ENCODE measurements around the gene RAD54L.

Gene RAD54L

DNA sequence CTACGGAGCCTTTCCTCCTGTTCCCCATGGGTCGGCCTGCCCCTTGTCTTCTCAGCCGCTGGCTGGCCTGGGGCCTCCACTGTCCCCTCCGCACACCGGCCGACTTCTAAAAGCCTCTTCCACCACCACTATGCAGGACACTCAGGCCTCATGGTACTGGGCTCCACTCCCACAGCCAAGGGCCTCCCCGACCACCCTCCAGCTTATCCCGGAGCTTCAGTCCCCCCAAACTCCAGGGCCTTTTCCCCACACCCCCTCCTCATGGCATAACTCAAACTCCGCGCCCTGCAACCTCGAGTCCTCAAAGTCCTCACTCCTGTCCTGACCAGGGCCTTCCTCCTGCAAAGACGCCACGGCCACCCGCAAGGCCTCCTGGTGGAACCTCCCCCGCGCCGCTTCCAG lies 53.8 kb downstream of the RAD54L start:
- TF ChIP-seq POLR2A (IDR thresholded peaks at IDR 0.05; ENCODE audit: low read depth, low read length) (no peak), POU2F2 (IDR thresholded peaks at IDR 0.05; ENCODE audit: low read depth, low read length) (no peak), PAX5 (IDR thresholded peaks at IDR 0.05; ENCODE audit: insufficient read depth, low read length, severe bottlenecking) (no peak), POLR2AphosphoS5 (IDR thresholded peaks at IDR 0.05; ENCODE audit: low read depth, low read length) (no peak), TAF1 (IDR thresholded peaks at IDR 0.05; ENCODE audit: low read depth, low read length) (no peak), SPI1 (IDR thresholded peaks at IDR 0.05; ENCODE audit: low read depth, low read length) (no peak)
- DNase-seq (ENCODE audit: insufficient read length, low spot score), result no peak
- FAIRE-seq, result no peak

DNA sequence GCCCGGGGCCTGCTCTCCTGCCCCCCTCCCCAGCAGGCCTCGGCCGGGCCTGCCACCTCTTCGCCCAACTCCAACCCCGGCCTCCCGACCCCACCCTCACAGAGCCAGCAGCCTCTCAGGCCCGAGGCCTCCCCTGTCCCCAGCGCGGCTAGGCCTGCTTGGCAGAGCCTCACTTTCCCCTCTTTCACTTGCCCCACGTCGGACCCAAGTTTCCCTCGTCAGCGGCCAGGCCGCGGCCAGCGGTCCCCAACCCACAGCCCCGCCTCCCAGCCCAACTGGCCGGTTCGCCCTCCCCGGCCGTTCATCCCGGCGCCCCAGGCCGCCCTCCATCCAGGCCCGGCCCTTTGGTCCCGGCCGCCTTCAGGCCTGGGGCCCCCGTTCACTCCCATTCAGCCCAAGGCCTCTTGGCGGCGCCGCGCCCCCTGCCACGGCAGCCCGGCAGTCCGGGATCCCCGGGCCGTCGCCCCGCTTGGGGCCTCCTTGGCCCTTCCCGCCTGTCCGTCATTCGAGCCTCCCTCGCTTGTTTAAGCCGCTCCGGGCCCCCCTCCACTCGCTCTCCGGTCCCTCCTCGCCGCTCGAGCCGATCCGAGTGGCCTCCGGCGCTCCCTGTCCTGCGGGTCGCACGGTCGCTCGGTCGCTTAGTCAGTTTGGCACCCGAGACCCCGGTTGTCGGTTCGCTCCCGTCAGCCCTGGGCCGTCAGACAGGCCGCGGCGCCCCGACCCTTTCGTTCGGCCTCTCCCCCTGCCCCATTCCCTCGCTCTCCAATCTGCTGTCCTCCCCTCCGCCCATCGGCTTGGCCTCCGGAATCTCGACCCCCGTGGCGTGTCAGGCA lies 54.5 kb downstream of the RAD54L start:
- DNase-seq (ENCODE audit: insufficient read length, low spot score) (peak; percentile 78), FAIRE-seq (peak; percentile 13)
- TF ChIP-seq POLR2A (IDR thresholded peaks at IDR 0.05; ENCODE audit: low read depth, low read length) (no peak), SPI1 (IDR thresholded peaks at IDR 0.05; ENCODE audit: low read depth, low read length) (no peak), TAF1 (IDR thresholded peaks at IDR 0.05; ENCODE audit: low read depth, low read length) (no peak), POLR2AphosphoS5 (IDR thresholded peaks at IDR 0.05; ENCODE audit: low read depth, low read length) (no peak), PAX5 (IDR thresholded peaks at IDR 0.05; ENCODE audit: insufficient read depth, low read length, severe bottlenecking) (no peak), POU2F2 (IDR thresholded peaks at IDR 0.05; ENCODE audit: low read depth, low read length) (no peak)

DNA sequence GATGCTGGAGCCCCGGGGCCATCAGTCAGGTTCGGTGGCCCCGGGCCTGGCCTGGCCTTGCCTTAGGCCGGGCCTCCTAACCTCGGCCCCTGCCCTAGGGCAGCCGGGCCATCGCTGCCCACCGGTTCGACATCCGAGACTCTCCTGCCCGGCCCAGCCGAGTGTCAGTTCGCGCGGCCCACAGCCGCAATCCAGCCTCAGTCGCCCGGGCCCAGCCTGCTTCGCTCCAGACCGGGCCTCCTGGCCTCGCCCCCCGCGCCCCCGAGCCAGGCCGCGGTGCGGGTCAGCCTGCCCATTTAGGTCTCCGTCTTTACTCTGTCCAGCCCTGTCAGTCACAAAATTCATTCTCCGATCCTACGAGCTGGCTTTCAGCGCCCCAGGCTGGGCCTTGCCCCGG lies 55.1 kb downstream of the RAD54L start:
- FAIRE-seq (no peak), DNase-seq (ENCODE audit: insufficient read length, low spot score) (no peak)
- TF ChIP-seq PAX5 (IDR thresholded peaks at IDR 0.05; ENCODE audit: insufficient read depth, low read length, severe bottlenecking) (no peak), TAF1 (IDR thresholded peaks at IDR 0.05; ENCODE audit: low read depth, low read length) (no peak)

DNA sequence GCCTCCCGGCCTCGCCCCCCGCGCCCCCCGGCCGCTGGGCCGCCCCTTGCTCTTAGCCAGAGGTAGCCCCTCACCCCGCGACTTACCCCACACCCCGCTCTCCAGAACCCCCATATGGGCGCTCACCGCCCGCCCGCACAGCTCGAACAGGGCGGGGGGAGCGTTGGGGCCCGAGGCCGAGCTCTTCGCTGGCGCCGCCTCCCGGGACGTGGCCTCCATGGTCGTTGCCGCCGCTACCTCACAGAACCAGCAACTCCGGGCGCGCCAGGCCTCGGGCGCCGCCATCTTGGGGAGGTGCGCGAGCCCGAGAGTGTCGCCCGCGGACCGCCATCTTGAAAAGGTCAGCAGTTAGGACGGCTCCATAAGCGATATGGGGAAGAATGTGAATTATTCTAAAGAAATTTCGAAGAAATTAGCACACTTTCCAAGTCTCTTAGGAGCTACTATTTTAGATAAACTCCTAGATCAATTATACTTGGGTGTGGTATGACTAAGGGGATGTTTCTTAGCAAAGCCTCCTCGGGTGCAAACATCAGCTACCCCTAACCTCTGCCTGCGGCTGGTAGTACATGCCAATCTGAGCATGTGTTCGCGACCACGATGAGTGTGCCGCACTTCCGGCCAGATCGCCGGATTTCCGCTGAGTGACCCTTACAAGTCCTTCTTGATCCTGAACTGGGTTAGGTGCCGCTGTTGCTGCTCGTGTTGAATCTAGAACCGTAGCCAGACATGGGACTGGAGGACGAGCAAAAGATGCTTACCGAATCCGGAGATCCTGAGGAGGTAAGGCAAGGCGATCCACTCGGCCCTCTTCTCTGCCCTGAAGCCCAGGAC lies 55.7 kb downstream of the RAD54L start, which contains the start of the genes LRRC41 and UQCRH:
Gene LRRC41, minus strand, starts transcription at position 579 of the 834 bp plus-strand sequence. Its CDS starts 294 bp downstream, at position 285.
Gene UQCRH, plus strand, starts transcription at position 661 of the 834 bp plus-strand sequence. Its CDS starts 69 bp downstream, at position 730.
- TF ChIP-seq TAF1 (IDR thresholded peaks at IDR 0.05; ENCODE audit: low read depth, low read length) (peak; percentile 94), PAX5 (IDR thresholded peaks at IDR 0.05; ENCODE audit: insufficient read depth, low read length, severe bottlenecking) (peak; percentile 44), POLR2A (IDR thresholded peaks at IDR 0.05; ENCODE audit: low read depth, low read length) (peak; percentile 73), POLR2AphosphoS5 (IDR thresholded peaks at IDR 0.05; ENCODE audit: low read depth, low read length) (peak; percentile 66), SPI1 (IDR thresholded peaks at IDR 0.05; ENCODE audit: low read depth, low read length) (no peak), POU2F2 (IDR thresholded peaks at IDR 0.05; ENCODE audit: low read depth, low read length) (peak; percentile 47; the same call in 1 of the 2 replicates)
- peak; percentile 90 for DNase-seq (ENCODE audit: insufficient read length, low spot score)
- FAIRE-seq, result peak; percentile 97

DNA sequence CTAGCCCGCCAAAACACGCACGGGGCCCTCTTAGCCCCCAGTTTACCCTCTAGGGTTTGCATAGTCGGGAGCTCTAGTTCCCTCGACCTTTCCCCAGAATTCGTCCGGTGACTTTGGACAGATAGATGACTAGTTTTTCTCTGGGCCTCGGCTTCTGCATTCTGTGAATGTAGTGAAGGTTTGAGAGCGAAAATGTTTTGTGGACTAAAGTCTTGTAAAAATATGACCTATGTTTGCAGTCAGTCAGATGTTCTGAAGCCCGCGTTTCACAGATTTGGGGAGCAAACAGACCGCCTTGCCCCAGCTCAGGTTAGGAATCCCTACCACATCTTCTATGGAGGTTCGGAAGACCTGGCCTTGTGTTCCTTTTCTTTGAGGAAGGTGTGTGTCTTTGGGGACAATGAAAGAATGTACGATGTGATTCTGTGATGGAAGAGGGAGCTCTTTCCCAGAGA lies 56.3 kb downstream of the RAD54L start:
- TF ChIP-seq TAF1 (IDR thresholded peaks at IDR 0.05; ENCODE audit: low read depth, low read length) (no peak), POU2F2 (IDR thresholded peaks at IDR 0.05; ENCODE audit: low read depth, low read length) (0 out of 2 replicates have a peak, but pooled peaks have one; percentile 4), POLR2AphosphoS5 (IDR thresholded peaks at IDR 0.05; ENCODE audit: low read depth, low read length) (no peak), POLR2A (IDR thresholded peaks at IDR 0.05; ENCODE audit: low read depth, low read length) (no peak), PAX5 (IDR thresholded peaks at IDR 0.05; ENCODE audit: insufficient read depth, low read length, severe bottlenecking) (no peak), SPI1 (IDR thresholded peaks at IDR 0.05; ENCODE audit: low read depth, low read length) (no peak)
- no peak for FAIRE-seq
- DNase-seq (ENCODE audit: insufficient read length, low spot score), result no peak

DNA sequence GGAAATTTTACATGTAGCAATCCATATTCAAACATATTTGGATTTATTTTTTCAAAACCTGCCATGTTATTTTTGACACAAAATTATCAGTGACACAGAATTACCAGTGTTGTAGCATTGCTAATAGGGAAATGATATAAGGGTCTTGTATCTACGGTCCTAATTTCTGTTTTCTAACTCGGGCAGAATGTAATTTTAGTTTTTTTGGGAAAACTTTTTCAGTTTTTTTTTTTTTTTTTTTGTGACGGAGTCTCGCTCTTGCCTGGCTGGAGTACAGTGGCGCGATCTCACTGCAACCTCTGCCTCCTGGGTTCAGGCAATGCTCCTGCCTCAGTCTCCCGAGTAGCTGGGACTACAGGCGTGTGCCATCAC lies 58.6 kb downstream of the RAD54L start:
- FAIRE-seq (no peak), DNase-seq (ENCODE audit: insufficient read length, low spot score) (no peak)
- TF ChIP-seq SPI1 (IDR thresholded peaks at IDR 0.05; ENCODE audit: low read depth, low read length) (no peak), TAF1 (IDR thresholded peaks at IDR 0.05; ENCODE audit: low read depth, low read length) (no peak), POLR2AphosphoS5 (IDR thresholded peaks at IDR 0.05; ENCODE audit: low read depth, low read length) (no peak), POU2F2 (IDR thresholded peaks at IDR 0.05; ENCODE audit: low read depth, low read length) (no peak), POLR2A (IDR thresholded peaks at IDR 0.05; ENCODE audit: low read depth, low read length) (no peak), PAX5 (IDR thresholded peaks at IDR 0.05; ENCODE audit: insufficient read depth, low read length, severe bottlenecking) (no peak)

DNA sequence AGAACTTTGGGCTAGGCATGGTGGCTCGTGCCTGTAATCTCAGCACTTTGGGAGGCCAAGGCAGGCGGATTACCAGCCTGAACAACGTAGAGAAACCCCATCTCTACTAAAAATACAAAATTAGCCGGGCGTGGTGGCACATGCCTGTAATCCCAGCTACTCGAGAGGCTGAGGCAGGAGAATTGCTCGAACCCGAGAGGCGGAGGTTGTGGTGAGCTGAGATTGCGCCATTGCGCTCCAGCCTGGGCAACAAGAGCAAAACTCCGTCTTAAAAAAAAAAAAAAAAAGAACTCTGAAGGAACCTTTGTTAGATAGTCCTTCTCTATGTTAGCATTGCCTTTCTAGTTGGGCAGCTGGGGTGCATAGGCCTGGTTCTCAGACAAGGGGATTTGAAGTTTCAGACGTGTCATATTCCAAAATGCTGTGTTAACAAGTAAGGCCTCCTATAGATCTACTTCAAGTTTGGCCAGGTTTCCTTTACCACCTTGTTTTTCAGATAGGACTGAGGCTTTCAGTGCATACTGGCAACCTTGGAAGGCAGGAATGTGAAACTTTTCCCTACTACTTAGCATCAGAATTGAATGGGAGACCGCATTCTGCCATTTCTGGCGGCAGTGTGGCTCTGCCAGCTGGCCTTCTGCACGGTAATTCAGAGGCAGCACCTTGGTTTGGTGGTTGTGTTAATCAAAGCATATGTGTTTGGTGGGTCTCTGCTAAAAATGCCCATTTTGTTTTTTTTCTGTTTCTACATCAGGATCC lies 62.0 kb downstream of the RAD54L start:
- no peak for TF ChIP-seq TAF1 (IDR thresholded peaks at IDR 0.05; ENCODE audit: low read depth, low read length)
- no peak for TF ChIP-seq PAX5 (IDR thresholded peaks at IDR 0.05; ENCODE audit: insufficient read depth, low read length, severe bottlenecking)
- TF ChIP-seq POLR2AphosphoS5 (IDR thresholded peaks at IDR 0.05; ENCODE audit: low read depth, low read length), result no peak
- no peak for TF ChIP-seq POU2F2 (IDR thresholded peaks at IDR 0.05; ENCODE audit: low read depth, low read length)
- no peak for TF ChIP-seq SPI1 (IDR thresholded peaks at IDR 0.05; ENCODE audit: low read depth, low read length)
- no peak for TF ChIP-seq POLR2A (IDR thresholded peaks at IDR 0.05; ENCODE audit: low read depth, low read length)
- DNase-seq (ENCODE audit: insufficient read length, low spot score), result no peak
- no peak for FAIRE-seq

DNA sequence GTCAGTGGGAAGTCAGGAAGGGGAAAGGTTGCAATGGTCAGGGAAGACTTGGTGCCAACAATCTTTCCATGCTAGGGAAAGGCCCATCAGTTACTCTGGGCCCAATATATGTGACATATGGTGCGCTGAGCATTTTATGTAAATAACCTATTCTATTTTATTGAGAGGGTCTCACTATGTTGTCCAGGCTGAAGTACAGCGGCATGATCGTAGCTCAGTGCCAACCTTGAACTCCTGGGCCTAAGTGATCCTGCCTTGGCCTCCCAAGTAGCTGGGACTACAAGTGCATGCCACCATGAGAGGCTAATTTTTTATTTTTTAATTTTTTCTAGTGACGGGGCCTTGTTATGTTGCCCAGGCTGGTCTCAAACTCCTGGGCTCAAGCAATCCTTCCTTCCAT lies 62.8 kb downstream of the RAD54L start:
- FAIRE-seq (no peak), DNase-seq (ENCODE audit: insufficient read length, low spot score) (no peak)
- TF ChIP-seq PAX5 (IDR thresholded peaks at IDR 0.05; ENCODE audit: insufficient read depth, low read length, severe bottlenecking) (no peak), POLR2A (IDR thresholded peaks at IDR 0.05; ENCODE audit: low read depth, low read length) (no peak), SPI1 (IDR thresholded peaks at IDR 0.05; ENCODE audit: low read depth, low read length) (no peak), TAF1 (IDR thresholded peaks at IDR 0.05; ENCODE audit: low read depth, low read length) (no peak), POU2F2 (IDR thresholded peaks at IDR 0.05; ENCODE audit: low read depth, low read length) (no peak), POLR2AphosphoS5 (IDR thresholded peaks at IDR 0.05; ENCODE audit: low read depth, low read length) (no peak)

All from GM12891 (cell line).